ACHN (cell line): ENCODE measurements around the gene CTNNA3.

Experiments used
- DNase-seq: peaks from one replicate; pipeline ENCODE4 v3.0.0-alpha.2; 2015
- in situ Hi-C: cut with HindIII; loops from 2 replicates; pipeline ENCODE4 v1.10.0; 2017; ENCODE audit warnings: low sequenced_read_pairs, low pct_ligation_motif_present, low pct_unique_long_range_greater_than_20kb

Gene CTNNA3

DNA sequence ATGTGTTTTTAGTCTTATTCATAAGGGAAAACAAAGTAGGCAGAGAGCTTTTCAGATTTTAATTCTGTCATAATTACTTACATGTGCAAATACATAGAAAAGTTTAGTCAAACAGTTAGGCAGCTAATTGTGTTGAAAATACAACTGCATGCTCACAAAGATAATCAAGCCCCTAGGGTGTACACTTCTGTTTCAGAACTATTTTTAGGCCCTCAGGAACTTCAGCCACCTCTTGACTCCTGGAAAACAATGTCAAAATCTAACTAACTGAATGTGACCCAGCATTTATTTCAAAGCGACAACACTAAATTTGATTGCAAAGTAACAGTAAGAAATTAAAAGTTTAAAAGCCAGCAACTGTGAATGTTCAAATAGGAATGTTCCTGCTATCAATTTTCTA, 1369.1 kb downstream of the CTNNA3 start:
- in situ Hi-C loops = no loop called here
- DNase-seq = no peak

DNA sequence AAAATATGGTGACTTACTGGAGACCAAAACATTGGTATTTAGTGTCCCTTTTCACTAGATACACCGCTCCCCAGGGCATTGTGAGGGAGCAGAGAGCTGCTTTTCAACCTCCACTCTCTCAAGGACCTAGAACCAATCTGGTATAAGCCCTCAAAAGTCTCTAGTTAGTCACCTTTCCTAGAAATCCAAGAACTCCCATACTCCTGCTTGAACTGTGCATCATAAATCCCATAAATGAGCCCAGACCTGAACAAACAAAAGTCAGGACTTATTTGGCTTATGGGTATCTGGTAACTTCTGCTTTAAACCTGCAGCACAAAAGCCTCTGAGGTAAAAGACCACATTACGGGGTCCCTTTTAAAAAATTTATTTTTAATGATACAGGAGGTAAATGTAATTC, 1373.2 kb downstream of the CTNNA3 start:
- no peak for DNase-seq
- in situ Hi-C loops = no loop called here

DNA sequence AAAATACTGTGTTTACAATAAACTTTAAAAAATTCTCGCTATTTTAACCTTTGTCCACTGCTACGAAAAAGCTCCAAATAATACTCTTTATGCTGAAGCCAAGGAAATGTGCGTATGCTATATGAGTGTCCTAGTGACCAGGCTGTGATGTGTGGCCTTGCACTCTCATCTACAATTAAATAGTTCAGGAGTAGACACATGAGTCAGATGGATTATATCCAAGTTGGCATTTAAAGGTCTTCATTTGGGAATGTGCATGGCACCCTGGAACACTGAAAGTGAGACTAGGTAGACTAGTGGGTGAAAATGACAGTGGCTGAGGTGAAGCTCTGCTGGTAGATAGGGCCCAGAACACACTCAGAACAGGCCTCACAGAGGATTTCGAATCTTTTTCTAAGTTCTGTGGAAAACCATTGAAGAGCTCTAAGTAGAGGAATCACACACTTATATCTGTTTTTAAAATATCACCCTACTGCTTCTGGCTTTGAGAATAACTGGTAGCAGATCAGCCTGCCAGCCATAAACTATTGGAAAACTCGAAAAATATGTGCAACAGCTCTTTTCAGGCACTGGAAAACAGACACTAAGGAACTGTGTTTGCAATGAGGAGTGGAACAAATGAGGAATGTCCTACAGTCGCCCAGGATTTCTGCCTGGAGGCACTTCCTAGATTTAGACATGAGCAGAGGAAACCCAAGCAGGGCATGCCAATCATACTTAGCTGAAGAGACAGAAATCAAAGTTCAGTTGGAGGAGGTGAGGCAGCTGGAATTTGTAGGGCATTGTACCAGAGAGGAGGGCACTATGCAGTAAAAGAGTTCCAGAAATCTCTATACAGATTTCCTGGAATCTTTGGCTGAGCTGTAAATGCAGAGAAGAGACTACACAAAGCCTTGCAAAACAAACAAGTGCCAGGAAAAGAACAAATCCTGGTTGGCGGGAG, 1374.0 kb downstream of the CTNNA3 start:
- in situ Hi-C loops = no loop called here

DNA sequence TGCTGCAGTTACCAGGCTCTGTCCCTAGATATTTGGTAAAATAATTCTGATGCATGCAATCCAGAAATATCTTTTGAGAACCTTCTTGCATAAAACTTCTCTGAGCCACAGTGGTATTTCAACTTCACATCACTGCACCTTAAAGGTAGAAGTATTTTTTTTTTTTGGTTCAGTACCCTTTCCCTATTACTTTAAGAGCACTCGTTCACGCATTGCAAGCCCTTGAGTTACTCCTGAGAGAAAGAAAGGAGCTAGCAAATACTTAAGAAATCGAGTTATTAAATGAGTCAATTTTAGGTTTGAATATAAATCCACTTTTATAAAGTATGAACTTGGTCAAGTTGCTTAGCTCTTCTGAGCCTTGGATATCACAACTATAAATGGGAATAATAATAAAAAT, 1377.2 kb downstream of the CTNNA3 start:
- no peak for DNase-seq
- in situ Hi-C loops = no loop called here

More for the DNA sequence above, 1374.0 kb downstream of the CTNNA3 start:
- DNase-seq = no peak

GRCh38 chr10:66307826-66308225, 1388.2 kb downstream of the CTNNA3 start:
- in situ Hi-C loops = no loop called here
- peak; percentile 3 for DNase-seq

DNA sequence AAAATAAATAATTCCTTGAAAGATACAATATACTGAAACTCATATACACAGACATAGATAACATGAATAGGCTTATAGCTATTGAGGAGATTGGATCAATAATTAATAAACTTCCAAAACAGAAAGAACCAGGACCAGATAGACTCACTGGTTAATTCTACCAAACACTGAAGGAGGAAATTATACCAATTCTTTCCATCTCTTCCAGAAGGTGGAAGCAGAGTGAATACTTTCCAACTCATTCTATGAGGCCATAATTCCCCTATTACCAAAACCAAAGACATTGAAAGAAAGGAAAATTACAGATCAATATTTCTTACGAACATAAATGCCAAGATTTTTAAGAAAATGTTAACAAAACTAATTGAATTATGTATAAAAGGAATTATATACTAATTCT, 1394.9 kb downstream of the CTNNA3 start:
- no peak for DNase-seq
- in situ Hi-C loops = no loop called here

DNA sequence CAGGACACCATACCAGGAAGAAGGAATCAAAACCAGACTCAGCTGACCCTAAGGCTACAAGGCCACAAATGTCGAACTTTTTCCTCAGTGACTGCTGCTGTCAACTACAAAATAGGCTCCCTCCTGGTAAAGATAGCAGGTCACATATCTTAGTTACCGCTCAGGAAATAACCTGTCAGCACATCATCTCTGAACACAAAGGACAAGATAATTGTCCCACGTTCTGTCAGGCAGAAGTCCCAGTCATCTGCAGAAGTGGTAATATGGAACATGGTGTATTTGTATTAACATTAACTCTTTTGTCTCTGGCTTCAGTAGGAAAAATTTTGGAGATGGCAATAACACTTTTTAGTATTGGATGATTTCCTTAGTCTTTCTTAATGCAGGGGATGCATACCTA, 1400.4 kb downstream of the CTNNA3 start:
- in situ Hi-C loops = no loop called here
- no peak for DNase-seq

DNA sequence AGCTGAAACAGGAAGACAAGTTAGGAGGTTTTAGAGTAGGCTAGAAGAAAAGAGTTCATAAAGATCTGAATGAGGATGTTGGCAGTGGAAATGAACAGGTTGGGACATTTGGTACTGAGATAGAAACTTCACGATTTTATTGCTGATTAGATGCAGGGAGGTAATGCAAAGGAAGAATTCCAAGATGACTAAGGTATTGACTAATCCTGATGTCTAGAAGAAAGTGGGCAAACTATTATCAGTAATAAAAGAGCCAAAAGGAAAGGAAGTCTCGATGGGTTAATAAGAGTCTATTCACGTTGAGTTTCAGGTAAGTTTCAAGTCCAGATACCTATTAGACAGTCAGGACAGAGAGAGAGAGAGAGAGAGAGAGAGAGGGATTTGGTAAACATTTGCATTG, 1401.5 kb downstream of the CTNNA3 start:
- DNase-seq = no peak
- in situ Hi-C loops = no loop called here

GRCh38 chr10:66292922-66293321, 1403.1 kb downstream of the CTNNA3 start:
- in situ Hi-C loops = no loop called here
- no peak for DNase-seq

- in situ Hi-C loops = no loop called here
- DNase-seq = no peak
Observed at GRCh38 chr10:66292456-66292855, 1403.5 kb downstream of the CTNNA3 start.

DNA sequence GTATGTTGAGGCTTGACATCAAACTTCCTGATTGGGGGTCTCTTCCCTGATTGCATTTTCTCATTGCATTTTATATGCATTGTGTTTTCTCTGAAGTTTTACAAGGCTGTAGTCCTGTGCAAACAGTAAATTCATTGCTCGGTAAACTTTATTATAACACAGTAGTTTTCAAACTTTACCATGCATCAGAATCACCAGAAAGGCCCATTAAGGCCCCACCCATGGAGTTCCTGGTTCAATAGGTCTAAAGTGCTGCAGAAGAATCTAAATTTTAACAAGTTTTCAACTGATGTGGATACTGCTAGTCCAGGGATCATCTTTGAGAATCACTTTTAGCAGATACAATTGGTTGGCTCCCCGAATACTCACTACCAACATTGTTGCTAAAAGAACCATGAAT, 1404.9 kb downstream of the CTNNA3 start:
- in situ Hi-C loops = no loop called here
- DNase-seq = no peak

DNA sequence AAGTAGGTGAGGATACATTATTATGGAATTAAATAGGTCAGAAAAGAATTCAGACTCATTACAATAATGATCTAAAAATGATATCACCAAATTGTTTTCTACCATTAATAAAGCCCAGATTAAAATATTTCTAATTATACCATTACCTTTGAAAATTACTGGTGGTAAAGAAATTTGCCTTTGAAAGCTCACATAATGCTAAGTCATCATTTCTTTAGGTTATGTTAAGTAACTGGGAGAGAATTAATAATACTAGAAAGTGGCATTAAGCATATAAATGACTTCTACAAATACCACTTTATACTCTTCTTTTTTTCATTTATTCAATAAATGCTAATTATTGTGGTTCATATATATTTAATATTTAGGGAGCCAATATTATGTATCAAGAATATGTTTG, 1411.4 kb downstream of the CTNNA3 start:
- no peak for DNase-seq
- in situ Hi-C loops = no loop called here

DNA sequence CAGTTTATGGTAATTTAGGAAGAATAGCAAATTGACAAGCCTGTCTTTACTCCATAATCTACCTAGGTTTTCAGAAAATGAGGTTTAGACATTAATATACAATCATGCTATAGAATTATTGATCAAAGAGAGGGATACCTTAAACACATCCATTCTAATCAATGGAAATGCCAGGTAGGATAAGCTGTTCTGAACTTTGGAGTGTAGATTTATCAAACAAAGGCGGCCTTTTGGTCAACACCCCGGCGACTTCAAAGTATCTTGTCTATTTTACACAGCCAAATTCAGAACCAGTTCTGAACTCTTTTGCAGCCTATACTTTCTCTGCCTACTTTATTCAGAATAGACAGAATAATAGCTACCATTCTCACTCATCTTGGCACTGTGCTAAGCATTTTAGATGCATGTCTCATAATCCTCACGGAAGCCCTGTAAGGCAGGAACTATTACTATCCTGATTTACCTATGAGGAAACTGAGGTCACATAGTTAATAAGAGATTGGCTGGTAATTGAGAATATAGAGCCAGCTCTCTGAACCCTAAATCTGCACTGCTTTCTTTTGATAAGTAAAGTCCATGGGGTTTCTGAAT, 1412.0 kb downstream of the CTNNA3 start:
- in situ Hi-C loops = no loop called here
- no peak for DNase-seq

DNA sequence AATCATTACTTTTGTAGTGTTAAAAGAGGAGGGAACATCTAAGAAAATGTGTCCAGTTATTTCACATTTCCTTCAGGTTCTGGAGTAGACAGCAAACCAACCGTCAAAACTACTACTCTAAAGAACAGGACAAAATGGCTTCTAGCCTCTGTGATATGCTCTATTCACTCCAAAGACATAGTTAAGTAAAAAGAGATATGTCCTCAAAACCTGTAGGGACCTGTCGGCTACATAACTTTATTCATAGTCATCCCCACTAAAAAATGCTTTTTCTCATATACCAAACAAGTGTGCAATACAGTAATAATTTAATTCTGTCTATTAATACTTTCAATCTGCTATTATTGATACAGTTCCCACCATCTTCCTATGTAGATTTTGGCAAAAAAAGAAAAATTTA, 1412.9 kb downstream of the CTNNA3 start:
- no peak for DNase-seq
- in situ Hi-C loops = no loop called here

- in situ Hi-C loops = no loop called here
- no peak for DNase-seq
Observed at GRCh38 chr10:66281327-66281726, 1414.7 kb downstream of the CTNNA3 start.

DNA sequence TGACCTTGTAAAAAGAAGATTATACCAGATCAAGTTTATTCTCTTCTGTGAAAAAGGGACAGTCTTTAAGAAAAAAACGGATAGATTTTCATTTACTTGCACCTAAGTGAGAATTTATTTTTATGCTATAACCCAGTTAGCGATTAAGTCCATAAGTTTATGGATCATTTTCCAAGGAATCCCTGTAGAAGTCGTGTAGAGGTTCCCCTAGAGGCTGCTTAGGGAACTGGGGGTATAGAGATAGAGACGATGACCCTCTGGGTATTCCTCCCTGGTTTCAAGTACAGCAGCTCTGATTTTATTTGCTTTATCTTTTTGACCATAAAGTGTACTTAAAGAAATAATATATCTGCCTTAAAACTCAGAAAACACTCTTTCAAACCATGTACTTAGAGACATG, 1418.5 kb downstream of the CTNNA3 start:
- no peak for DNase-seq

GRCh38 chr10:66273966-66274519, 1422.0 kb downstream of the CTNNA3 start:
- no peak for DNase-seq
- in situ Hi-C loops = no loop called here

More for the DNA sequence above, 1418.5 kb downstream of the CTNNA3 start:
- in situ Hi-C loops = no loop called here

DNA sequence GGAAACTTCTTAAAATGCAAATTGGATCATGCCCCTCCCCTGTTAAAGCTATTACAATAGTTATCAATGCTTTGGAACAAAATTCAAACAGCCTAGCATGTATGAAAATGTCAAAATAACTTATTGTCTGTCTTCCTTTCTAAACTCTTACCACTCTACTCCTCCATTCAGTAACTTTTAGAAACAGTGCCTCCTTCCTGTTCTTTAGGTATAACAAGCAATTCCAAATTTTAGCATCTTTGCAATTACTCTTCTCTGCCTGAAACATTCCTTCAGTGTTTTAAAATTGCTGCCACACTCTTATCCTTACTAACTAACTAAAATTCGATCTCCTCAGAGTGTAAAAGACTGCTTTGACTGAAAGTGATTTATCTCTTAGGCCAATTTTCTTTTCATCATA, 1430.6 kb downstream of the CTNNA3 start:
- in situ Hi-C loops = no loop called here
- no peak for DNase-seq

DNA sequence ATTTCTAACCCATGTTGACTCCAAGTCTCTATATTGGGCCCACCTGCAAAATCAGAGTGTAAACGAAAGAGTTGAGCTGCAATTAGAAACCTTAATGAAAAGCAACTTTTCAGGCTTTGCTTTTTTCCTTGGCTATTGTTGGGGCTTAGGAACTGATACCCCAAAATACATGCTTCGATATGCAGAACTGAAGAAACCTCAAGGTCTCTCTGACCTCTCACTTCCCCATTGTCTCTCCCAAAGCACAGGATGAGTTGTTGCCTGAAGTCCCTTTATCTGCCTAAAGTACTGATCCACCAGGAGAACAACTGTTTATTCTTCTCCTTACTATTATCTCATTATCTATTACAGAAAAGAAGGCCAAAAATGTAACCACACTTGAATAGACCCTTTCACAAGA, 1436.2 kb downstream of the CTNNA3 start:
- DNase-seq = no peak

DNA sequence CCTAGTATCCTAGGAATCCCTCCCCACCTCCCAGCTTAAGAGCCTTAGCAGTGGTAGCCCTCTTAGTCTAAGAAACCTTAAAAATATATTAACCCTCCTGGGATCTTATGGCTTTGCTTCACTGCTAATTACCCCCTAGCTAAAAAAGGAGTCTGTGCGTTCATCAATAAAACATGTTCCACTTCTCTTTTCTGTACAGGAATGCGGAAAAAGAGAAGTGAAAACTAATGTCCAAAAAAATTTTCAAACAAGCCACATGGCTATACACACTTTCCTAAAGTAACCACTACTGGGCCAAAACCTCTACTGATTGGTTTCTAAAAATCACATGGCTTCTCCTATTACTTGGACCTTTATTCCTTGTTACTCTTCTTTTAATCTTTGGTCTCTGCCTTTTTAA, 1437.3 kb downstream of the CTNNA3 start:
- in situ Hi-C loops = no loop called here
- no peak for DNase-seq

More for the DNA sequence above, 1436.2 kb downstream of the CTNNA3 start:
- in situ Hi-C loops = no loop called here
